CD4-positive, alpha-beta memory T cell (primary cell): ENCODE data around the gene STXBP4. TPM values are rescaled to one million over a fixed set of nuclear protein-coding genes. Genes with fewer than 3 reads are reported as not detected.

Experiments used
- CTCF ChIA-PET: fragments of 350-600 bp; sonication (Branson Sonifier 250); formaldehyde crosslinking; loops from one replicate; lab custom pipeline; 2021; ENCODE audit warnings: inconsistent platforms; ENCODE audit not compliant: partially characterized antibody; lab: Charles Lee
- POLR2A ChIA-PET: fragments of 350-600 bp; sonication (Branson Sonifier 250); formaldehyde crosslinking; loops from one replicate; lab custom pipeline; 2021; ENCODE audit not compliant: partially characterized antibody; lab: Charles Lee
- DNase-seq, 5 donors: peaks; one replicate each; pipeline versions ENCODE4 v3.0.0 to v3.0.0-alpha.2; 2020 to 2022; ENCODE audit warnings: mixed read lengths in 1 of 5
- H3K27ac ChIP-seq: one replicate; pipeline ENCODE4 v1.7.0; 2013; ENCODE audit warnings: low read depth, low read length
- H3K27me3 ChIP-seq: 2 replicates; pipeline ENCODE4 v1.7.0; 2013; ENCODE audit warnings: mild to moderate bottlenecking, low read length, moderate library complexity; ENCODE audit not compliant: insufficient read depth
- H3K36me3 ChIP-seq: 2 replicates; pipeline ENCODE4 v1.7.0; 2013; ENCODE audit warnings: mild to moderate bottlenecking, low read length, moderate library complexity; ENCODE audit not compliant: insufficient read depth
- H3K4me1 ChIP-seq: 2 replicates; pipeline ENCODE4 v1.7.0; 2013; ENCODE audit warnings: mild to moderate bottlenecking, low read length, moderate library complexity; ENCODE audit not compliant: insufficient read depth
- H3K4me3 ChIP-seq, 2 donors: one replicate each; pipeline ENCODE4 v1.7.0; 2013; ENCODE audit warnings: low read length in 2 of 2, mild to moderate bottlenecking in 1 of 2
- H3K9me3 ChIP-seq, 2 donors: one replicate each; pipeline ENCODE4 v1.7.0; 2013; ENCODE audit warnings: low read length in 2 of 2, control low read depth in 1 of 2; ENCODE audit not compliant: control insufficient read depth in 1 of 2
- H3K27ac Mint-ChIP-seq, 7 donors: one replicate each; pipeline ENCODE4 v1.8.0; 2020 to 2021; ENCODE audit warnings: mixed read lengths in 7 of 7, mild to moderate bottlenecking in 6 of 7, inconsistent platforms in 3 of 7, moderate library complexity in 3 of 7
- H3K27me3 Mint-ChIP-seq, 2 donors: one replicate each; pipeline ENCODE4 v1.8.0; 2020 to 2021; ENCODE audit warnings: mixed read lengths in 2 of 2
- H3K36me3 Mint-ChIP-seq, 2 donors: one replicate each; pipeline ENCODE4 v1.8.0; 2020 to 2021; ENCODE audit warnings: mixed read lengths in 2 of 2, inconsistent platforms in 1 of 2, mild to moderate bottlenecking in 1 of 2
- H3K4me1 Mint-ChIP-seq, 4 donors: one replicate each; pipeline ENCODE4 v1.8.0; 2020 to 2021; ENCODE audit warnings: mixed read lengths in 4 of 4, mild to moderate bottlenecking in 1 of 4
- H3K4me3 Mint-ChIP-seq, 8 donors: one replicate each; pipeline ENCODE4 v1.8.0; 2020 to 2021; ENCODE audit warnings: mixed read lengths in 8 of 8, mild to moderate bottlenecking in 7 of 8, moderate library complexity in 6 of 8, inconsistent platforms in 3 of 8
- H3K9me3 Mint-ChIP-seq, 8 donors: one replicate each; pipeline ENCODE4 v1.8.0; 2020 to 2021; ENCODE audit warnings: mixed read lengths in 8 of 8, mild to moderate bottlenecking in 5 of 8, inconsistent platforms in 3 of 8, moderate library complexity in 1 of 8
- intact Hi-C: fragments of 100-400 bp; cut with micrococcal nuclease; formaldehyde crosslinking; loops from one replicate; pipeline ENCODE4 v1.15.1; 2023
- polyA plus RNA-seq, 2 donors: library from polyadenylated mRNA; unstranded; fragments of 300-500 nt; fragmentation: Illumina TruSeq; gene quantifications; one replicate each; pipeline ENCODE4 v1.2.3, GENCODE V29; 2021
- total RNA-seq, 2 experiments: library from RNA; stranded (reverse); gene quantifications; one replicate each; pipeline ENCODE4 v1.2.3, GENCODE V29; 2021

Gene STXBP4
- total and polyA plus RNA-seq, 4 experiments from 2014 or later = 1.5 to 12.8 (median 7.3) TPM

DNA sequence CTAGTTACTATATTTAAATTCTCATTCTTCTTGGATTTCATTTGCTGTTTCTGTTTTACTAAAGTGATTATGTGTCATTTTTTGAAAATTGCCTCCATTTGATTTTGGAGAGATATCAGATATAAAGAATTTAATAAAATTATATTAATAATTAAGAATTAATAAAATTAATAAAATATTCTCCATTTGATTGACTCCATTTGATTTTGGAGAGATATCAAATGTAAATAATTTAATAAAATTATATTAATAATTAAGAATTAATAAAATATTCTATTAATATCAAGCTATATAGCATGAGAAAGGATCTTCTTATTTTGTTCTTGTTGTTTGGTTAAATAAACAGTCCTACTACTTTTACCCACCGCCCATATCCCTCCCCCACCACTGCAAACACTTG lies 23.0 kb downstream of the STXBP4 start:
- intact Hi-C loops = no loop called here
- H3K4me1 ChIP-seq = no peaks in the 10 kb centered on the region
- H3K27ac Mint-ChIP-seq = no peak overlapping the region
- H3K27me3 ChIP-seq = no peaks in the 10 kb centered on the region
- no peak overlapping the region for H3K27ac ChIP-seq
- DNase-seq = no peak
- no peaks in the 10 kb centered on the region for H3K9me3 Mint-ChIP-seq
- ChIA-PET POLR2A (no interaction called here), CTCF (interaction anchor here (0.9 to 7.2 kb wide), 11 partner anchors 9 to 370 kb away, joined by 3 to 173 read pairs (median 31); no protein-coding TSS in a partner anchor)
- no peaks in the 10 kb centered on the region for H3K27me3 Mint-ChIP-seq
- no peak overlapping the region for H3K4me3 Mint-ChIP-seq
- no peaks in the 10 kb centered on the region for H3K4me1 Mint-ChIP-seq
- no peak overlapping the region for H3K4me3 ChIP-seq
- H3K9me3 ChIP-seq = no peaks in the 10 kb centered on the region
- H3K36me3 ChIP-seq = no peaks in the 10 kb centered on the region
- H3K36me3 Mint-ChIP-seq = peaks cover 0 to 5% of the 10 kb centered on the region in 2 donors

DNA sequence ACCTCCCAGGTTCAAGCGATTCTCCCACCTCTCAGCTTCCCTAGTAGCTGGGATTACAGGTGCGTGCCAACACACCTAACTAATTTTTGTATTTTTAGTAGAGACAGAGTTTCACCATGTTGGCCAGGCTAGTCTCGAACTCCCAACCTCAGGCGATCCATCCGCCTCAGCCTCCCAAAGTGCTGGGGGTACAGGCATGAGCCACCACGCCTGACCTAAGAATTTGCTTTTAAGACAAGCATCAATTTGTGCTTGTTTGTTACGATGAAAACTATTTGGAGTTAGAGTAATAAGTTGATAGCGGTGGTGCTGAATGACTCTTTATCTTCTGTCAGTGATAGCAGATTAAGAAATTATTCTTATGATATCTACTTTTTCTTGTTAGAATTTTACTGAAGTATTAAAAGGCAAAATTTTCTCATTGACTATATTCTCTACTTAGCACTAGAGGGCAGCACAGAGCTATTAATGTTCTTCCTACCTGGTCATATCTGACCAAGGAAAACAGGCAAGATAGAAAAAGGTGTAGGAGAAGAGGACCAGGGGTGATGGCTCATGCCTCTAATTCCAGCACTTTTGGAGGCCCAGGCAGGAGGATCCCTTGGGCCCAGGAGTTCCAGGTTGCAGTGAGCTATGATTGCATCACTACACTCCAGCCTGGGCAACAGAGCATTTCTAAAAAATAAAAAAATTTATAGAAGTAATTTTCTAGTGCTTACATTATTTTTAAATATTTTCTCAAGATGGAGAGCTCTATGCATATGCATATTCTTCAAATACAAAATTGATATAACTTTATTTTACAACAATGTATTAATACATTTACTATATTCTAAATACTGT lies 24.5 kb downstream of the STXBP4 start:
- peak in 4 of 5 donors; percentile 49 to 59 (median 56) for DNase-seq
- H3K4me3 ChIP-seq = no peak overlapping the region
- Mint-ChIP-seq H3K9me3 (no peaks in the 10 kb centered on the region), H3K27ac (no peak overlapping the region), H3K4me1 (no peaks in the 10 kb centered on the region), H3K36me3 (peaks cover 1 to 5% of the 10 kb centered on the region in 2 donors), H3K27me3 (no peaks in the 10 kb centered on the region), H3K4me3 (no peak overlapping the region)
- no peaks in the 10 kb centered on the region for H3K4me1 ChIP-seq
- intact Hi-C loops = loop anchor here (1.0 kb wide), 4 partner anchors 303 to 521 kb away; no protein-coding TSS in a partner anchor
- H3K36me3 ChIP-seq = no peaks in the 10 kb centered on the region
- POLR2A ChIA-PET = interaction anchor here (0.6 to 0.7 kb wide), 3 partner anchors 245 to 363 kb away, joined by 3 to 4 read pairs (median 3); no protein-coding TSS in a partner anchor
- H3K27ac ChIP-seq = no peak overlapping the region
- CTCF ChIA-PET = interaction anchor here (0.7 to 7.2 kb wide), 32 partner anchors 9 to 521 kb away, joined by 3 to 173 read pairs (median 5); partner anchors contain the start of genes COX11, SMIM36 and STXBP4
- H3K9me3 ChIP-seq = no peaks in the 10 kb centered on the region
- no peaks in the 10 kb centered on the region for H3K27me3 ChIP-seq

DNA sequence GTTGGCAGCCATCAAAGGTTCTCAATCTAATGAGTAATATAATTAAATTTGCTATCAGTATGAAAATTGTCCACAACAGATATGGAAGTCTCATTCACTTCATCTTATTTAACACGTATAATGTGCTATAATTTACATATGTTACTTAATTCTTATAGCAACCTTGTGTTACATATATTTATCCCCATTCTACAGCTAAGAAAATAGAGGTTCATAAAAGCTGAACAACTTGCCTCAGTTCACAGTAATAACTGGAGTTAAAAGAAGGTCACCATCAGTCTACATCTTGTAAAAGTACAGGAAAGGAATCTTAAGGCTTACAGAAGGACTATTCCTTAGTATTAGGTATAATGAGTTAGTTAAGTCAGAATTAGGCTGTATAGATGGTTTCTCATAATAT lies 27.9 kb downstream of the STXBP4 start:
- ChIA-PET POLR2A (no interaction called here), CTCF (interaction anchor here (0.6 to 2.5 kb wide), 8 partner anchors 16 to 532 kb away, joined by 3 to 12 read pairs (median 4); no protein-coding TSS in a partner anchor)

DNA sequence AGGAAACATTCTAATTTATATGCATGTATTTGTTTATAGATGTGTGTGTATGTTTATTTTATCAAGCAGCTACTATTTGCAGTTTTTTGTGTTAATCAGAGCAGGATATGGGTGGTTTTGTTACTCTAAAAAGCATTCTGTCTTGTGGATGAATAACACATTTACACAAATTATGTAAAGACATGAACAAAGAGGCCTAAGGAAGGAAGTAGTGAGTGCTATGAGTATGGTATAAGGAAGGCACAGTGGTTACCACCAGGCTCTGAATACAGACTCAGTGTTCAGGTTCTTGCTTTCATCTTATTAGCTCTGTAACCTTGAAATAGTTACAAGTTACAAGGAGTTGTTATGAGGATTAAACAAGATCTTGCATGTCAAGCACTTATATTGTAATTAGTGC lies 33.9 kb downstream of the STXBP4 start:
- DNase-seq = no peak
- no peak overlapping the region for H3K27ac ChIP-seq
- H3K36me3 ChIP-seq = no peaks in the 10 kb centered on the region
- Mint-ChIP-seq H3K36me3 (peaks cover 3 to 7% of the 10 kb centered on the region in 2 donors), H3K9me3 (no peaks in the 10 kb centered on the region), H3K27me3 (no peaks in the 10 kb centered on the region), H3K4me3 (no peak overlapping the region), H3K27ac (no peak overlapping the region), H3K4me1 (no peaks in the 10 kb centered on the region)
- intact Hi-C loops = no loop called here
- no peaks in the 10 kb centered on the region for H3K9me3 ChIP-seq
- H3K4me3 ChIP-seq = no peak overlapping the region
- ChIA-PET POLR2A (no interaction called here), CTCF (interaction anchor here (1.2 to 6.3 kb wide), 2 partner anchors 9 to 349 kb away, joined by 4 to 35 read pairs; no protein-coding TSS in a partner anchor)
- no peaks in the 10 kb centered on the region for H3K4me1 ChIP-seq
- H3K27me3 ChIP-seq = no peaks in the 10 kb centered on the region

More for the DNA sequence above, 27.9 kb downstream of the STXBP4 start:
- no peak overlapping the region for H3K4me3 ChIP-seq
- H3K4me1 ChIP-seq = no peaks in the 10 kb centered on the region
- no peaks in the 10 kb centered on the region for H3K36me3 ChIP-seq
- no peaks in the 10 kb centered on the region for H3K9me3 ChIP-seq
- intact Hi-C loops = no loop called here
- no peak overlapping the region for H3K4me3 Mint-ChIP-seq
- H3K27me3 ChIP-seq = no peaks in the 10 kb centered on the region
- peaks cover 3 to 12% of the 10 kb centered on the region in 2 donors for H3K36me3 Mint-ChIP-seq
- DNase-seq = no peak
- no peaks in the 10 kb centered on the region for H3K27me3 Mint-ChIP-seq
- no peak overlapping the region for H3K27ac Mint-ChIP-seq
- no peak overlapping the region for H3K27ac ChIP-seq
- no peaks in the 10 kb centered on the region for H3K9me3 Mint-ChIP-seq
- H3K4me1 Mint-ChIP-seq = no peaks in the 10 kb centered on the region

DNA sequence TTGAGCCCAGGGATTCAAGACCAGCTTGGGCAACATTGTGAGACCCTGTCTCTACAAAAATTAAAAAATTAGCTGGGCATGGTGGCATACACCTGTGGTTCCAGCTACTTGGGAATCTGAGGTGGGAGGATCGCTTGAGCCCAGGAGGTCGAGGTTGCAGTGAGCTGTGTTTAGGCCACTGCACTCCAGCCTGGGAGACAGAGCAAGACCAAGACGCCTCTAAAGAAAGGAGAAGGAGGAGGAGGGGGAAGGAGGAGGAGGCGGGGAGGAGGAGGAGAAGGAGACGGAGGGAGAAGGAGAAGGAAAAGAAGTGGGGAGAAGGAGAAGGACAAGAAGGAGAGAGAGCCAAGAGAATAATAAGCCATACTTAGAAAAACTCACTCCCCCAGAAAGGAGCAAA lies 35.9 kb downstream of the STXBP4 start:
- Mint-ChIP-seq H3K27me3 (no peaks in the 10 kb centered on the region), H3K36me3 (peaks cover 15 to 16% of the 10 kb centered on the region in 2 donors), H3K4me1 (no peaks in the 10 kb centered on the region), H3K9me3 (no peaks in the 10 kb centered on the region), H3K27ac (peak overlapping the region in 1 of 7 donors; percentile 60), H3K4me3 (no peak overlapping the region)
- no peaks in the 10 kb centered on the region for H3K27me3 ChIP-seq
- no peak overlapping the region for H3K27ac ChIP-seq
- CTCF ChIA-PET = interaction anchor here (6.3 kb wide), 1 partner anchor 11 kb away, joined by 35 read pairs; no protein-coding TSS in a partner anchor
- no peaks in the 10 kb centered on the region for H3K9me3 ChIP-seq
- POLR2A ChIA-PET = no interaction called here
- H3K4me1 ChIP-seq = no peaks in the 10 kb centered on the region
- no peak overlapping the region for H3K4me3 ChIP-seq
- DNase-seq = no peak
- no peaks in the 10 kb centered on the region for H3K36me3 ChIP-seq
- intact Hi-C loops = no loop called here

DNA sequence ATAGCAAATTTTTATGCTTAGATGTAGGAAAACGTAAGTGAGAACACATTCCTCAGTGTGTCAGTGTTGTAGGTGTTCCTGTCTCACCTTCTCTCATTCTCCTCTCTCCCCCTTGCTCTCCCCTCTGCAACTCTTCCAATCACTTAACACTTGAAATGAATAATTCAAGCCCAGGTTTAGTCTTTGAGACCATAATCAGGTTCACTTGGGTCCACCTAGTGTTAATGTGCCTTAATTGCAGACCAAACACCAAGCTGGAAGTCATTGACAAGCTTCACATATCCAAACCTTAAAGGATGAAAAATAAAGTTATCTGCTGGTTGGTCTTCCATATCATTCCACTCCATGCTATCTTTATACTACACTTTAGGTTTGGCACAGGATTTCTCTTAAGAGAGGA lies 37.0 kb downstream of the STXBP4 start:
- CTCF ChIA-PET = interaction anchor here (0.9 to 6.3 kb wide), 3 partner anchors 12 to 291 kb away, joined by 3 to 35 read pairs (median 8); no protein-coding TSS in a partner anchor
- Mint-ChIP-seq H3K27me3 (no peaks in the 10 kb centered on the region), H3K4me3 (no peak overlapping the region), H3K4me1 (no peaks in the 10 kb centered on the region), H3K9me3 (no peaks in the 10 kb centered on the region), H3K27ac (no peak overlapping the region), H3K36me3 (peaks cover 13 to 14% of the 10 kb centered on the region in 2 donors)
- Histone ChIP-seq H3K4me3 (no peak overlapping the region), H3K4me1 (no peaks in the 10 kb centered on the region), H3K36me3 (no peaks in the 10 kb centered on the region), H3K9me3 (no peaks in the 10 kb centered on the region), H3K27ac (no peak overlapping the region), H3K27me3 (no peaks in the 10 kb centered on the region)
- intact Hi-C loops = no loop called here
- DNase-seq = peak in 2 of 5 donors; percentile 1 to 5
- POLR2A ChIA-PET = no interaction called here

DNA sequence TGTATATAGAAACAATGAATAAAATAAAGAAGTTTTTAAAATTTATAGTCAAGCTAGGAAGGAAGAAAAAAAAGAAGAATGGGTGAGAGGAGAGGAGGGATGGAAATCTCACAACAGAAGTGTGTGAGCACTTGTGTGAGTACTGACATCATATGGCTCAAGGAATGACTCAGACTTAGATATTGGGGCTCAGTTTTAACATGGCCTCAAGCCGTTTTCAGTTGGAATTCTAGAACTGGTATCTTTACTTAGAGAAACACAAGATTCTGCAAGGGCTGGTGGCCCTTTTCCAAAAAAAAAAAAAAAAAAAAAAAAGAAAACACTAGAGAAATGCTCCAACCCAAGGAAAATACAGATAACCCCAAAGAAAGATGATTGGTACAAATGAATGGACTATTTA lies 55.1 kb downstream of the STXBP4 start:
- CTCF ChIA-PET = no interaction called here
- Mint-ChIP-seq H3K4me1 (peaks cover 0 to 2% (median 0%) of the 10 kb centered on the region in 4 donors), H3K27ac (no peak overlapping the region), H3K4me3 (no peak overlapping the region), H3K27me3 (no peaks in the 10 kb centered on the region), H3K9me3 (no peaks in the 10 kb centered on the region), H3K36me3 (peaks cover 0 to 10% of the 10 kb centered on the region in 2 donors)
- Histone ChIP-seq H3K4me1 (no peaks in the 10 kb centered on the region), H3K27ac (no peak overlapping the region), H3K27me3 (no peaks in the 10 kb centered on the region), H3K9me3 (no peaks in the 10 kb centered on the region), H3K4me3 (no peak overlapping the region), H3K36me3 (no peaks in the 10 kb centered on the region)
- intact Hi-C loops = no loop called here
- POLR2A ChIA-PET = no interaction called here
- no peak for DNase-seq
